Keratinocyte (primary cell): ENCODE data around the gene SGCB.

Experiments
- CTCF ChIP-seq, 3 experiments: IDR thresholded peaks in 1 of 3; conservative IDR thresholded peaks in 1 of 3; optimal IDR thresholded peaks in 1 of 3; 2 replicates in 2 of 3; 3 replicates in 1 of 3; pipeline versions ENCODE3 to v1.5.1; 2011; ENCODE audit warnings: low read length in 3 of 3, mild to moderate bottlenecking in 3 of 3, moderate library complexity in 2 of 3, control low read depth in 1 of 3, inconsistent platforms in 1 of 3; ENCODE audit not compliant: insufficient read depth in 2 of 3; ENCODE audit errors: extremely low read depth in 1 of 3
- EZH2 ChIP-seq: IDR thresholded peaks from one replicate; pipeline ENCODE4 v1.6.1; 2012; ENCODE audit warnings: inconsistent platforms, mild to moderate bottlenecking, low read length, moderate library complexity

- TF ChIP-seq CTCF (optimal IDR thresholded peaks at IDR 0.05 in 1 of 3, IDR thresholded peaks at IDR 0.05 in 1 of 3, conservative IDR thresholded peaks at IDR 0.05 in 1 of 3; ENCODE audit: extremely low read depth in 1 of 3, insufficient read depth in 2 of 3, low read length in 3 of 3) (no peak), EZH2 (no peak)
Measured at GRCh38 chr4:51999250-51999649, 38.8 kb downstream of the SGCB start.
